Endothelial cell (in vitro differentiated cells): ENCODE measurements around the gene PTPN14. TPM values are rescaled to one million over a fixed set of nuclear protein-coding genes. Genes with fewer than 3 reads are reported as not detected.

Experiments used
- DNase-seq: peaks from one replicate; pipeline ENCODE4 v3.0.0; 2021; ENCODE audit warnings: low spot score
- H3K27ac Mint-ChIP-seq: one replicate; pipeline ENCODE4 v1.8.0; 2021; ENCODE audit warnings: mixed read lengths, inconsistent platforms; ENCODE audit not compliant: unreplicated experiment
- H3K27me3 Mint-ChIP-seq: one replicate; pipeline ENCODE4 v1.8.0; 2021; ENCODE audit warnings: mild to moderate bottlenecking, moderate library complexity, mixed read lengths, inconsistent platforms; ENCODE audit not compliant: unreplicated experiment
- H3K36me3 Mint-ChIP-seq: one replicate; pipeline ENCODE4 v1.8.0; 2021; ENCODE audit warnings: mild to moderate bottlenecking, low read depth, mixed read lengths, inconsistent platforms; ENCODE audit not compliant: unreplicated experiment
- H3K4me1 Mint-ChIP-seq: one replicate; pipeline ENCODE4 v1.8.0; 2021; ENCODE audit warnings: mild to moderate bottlenecking, mixed read lengths, inconsistent platforms; ENCODE audit not compliant: unreplicated experiment
- H3K4me3 Mint-ChIP-seq: one replicate; pipeline ENCODE4 v1.8.0; 2021; ENCODE audit warnings: mild to moderate bottlenecking, mixed read lengths, inconsistent platforms; ENCODE audit not compliant: unreplicated experiment
- H3K9me3 Mint-ChIP-seq: one replicate; pipeline ENCODE4 v1.8.0; 2021; ENCODE audit warnings: mixed read lengths, inconsistent platforms; ENCODE audit not compliant: unreplicated experiment
- CTCF ChIP-seq: fragments of 200-600 bp; sonication (generic); IDR thresholded peaks from one replicate; pipeline ENCODE4 v1.5.0; 2021; ENCODE audit warnings: antibody characterized with exemption; ENCODE audit not compliant: unreplicated experiment
- total RNA-seq: library from RNA; stranded (reverse); fragmentation: NEBNext Ultra II Directional; extraction: Animal tissue kit (Norgen Biotek cat#: 25700); gene quantifications from one replicate; pipeline ENCODE4 v1.2.1, GENCODE V29; 2021; ENCODE audit not compliant: unreplicated experiment

Gene PTPN14
- total RNA-seq, 1 donor from 2014 or later: 46.3 TPM

GRCh38 chr1:214354440-214355148, 196.8 kb downstream of the PTPN14 start:
- Mint-ChIP-seq H3K4me1 (no peaks in the 10 kb centered on the region), H3K27ac (no peak overlapping the region), H3K4me3 (no peak overlapping the region), H3K36me3 (peaks cover 11% of the 10 kb centered on the region), H3K27me3 (peaks cover 5% of the 10 kb centered on the region), H3K9me3 (no peaks in the 10 kb centered on the region)
- TF ChIP-seq CTCF: no peak
- no peak for DNase-seq

GRCh38 chr1:214352838-214353237, 198.6 kb downstream of the PTPN14 start:
- no peak overlapping the region for H3K4me3 Mint-ChIP-seq
- no peak for DNase-seq
- TF ChIP-seq CTCF: no peak
- peaks cover 11% of the 10 kb centered on the region for H3K36me3 Mint-ChIP-seq
- no peak overlapping the region for H3K27ac Mint-ChIP-seq
- peaks cover 5% of the 10 kb centered on the region for H3K27me3 Mint-ChIP-seq
- H3K9me3 Mint-ChIP-seq: no peaks in the 10 kb centered on the region
- no peaks in the 10 kb centered on the region for H3K4me1 Mint-ChIP-seq

GRCh38 chr1:214351551-214352277, 199.7 kb downstream of the PTPN14 start:
- Mint-ChIP-seq H3K27me3 (peaks cover 2% of the 10 kb centered on the region), H3K36me3 (peaks cover 7% of the 10 kb centered on the region), H3K4me1 (no peaks in the 10 kb centered on the region), H3K27ac (no peak overlapping the region), H3K9me3 (no peaks in the 10 kb centered on the region), H3K4me3 (no peak overlapping the region)
- no peak for TF ChIP-seq CTCF
- DNase-seq: no peak

- Mint-ChIP-seq H3K4me3 (no peak overlapping the region), H3K27me3 (peaks cover 3% of the 10 kb centered on the region), H3K36me3 (peaks cover 14% of the 10 kb centered on the region), H3K27ac (no peak overlapping the region), H3K9me3 (no peaks in the 10 kb centered on the region), H3K4me1 (no peaks in the 10 kb centered on the region)
- no peak for DNase-seq
- TF ChIP-seq CTCF: no peak
These were observed 201.6 kb downstream of the PTPN14 start for GRCh38 chr1:214349781-214350180.

GRCh38 chr1:214349008-214349407, 202.4 kb downstream of the PTPN14 start:
- no peak for TF ChIP-seq CTCF
- peaks cover 20% of the 10 kb centered on the region for H3K36me3 Mint-ChIP-seq
- DNase-seq: no peak
- H3K27me3 Mint-ChIP-seq: peaks cover 3% of the 10 kb centered on the region
- no peak overlapping the region for H3K27ac Mint-ChIP-seq
- H3K4me1 Mint-ChIP-seq: no peaks in the 10 kb centered on the region
- peaks cover 4% of the 10 kb centered on the region for H3K9me3 Mint-ChIP-seq
- H3K4me3 Mint-ChIP-seq: no peak overlapping the region
